22Rv1 (cell line): ENCODE results near the gene FRAS1.

Experiments used
- ZFX ChIP-seq: fragments of 450-650 bp; IDR thresholded peaks from 2 replicates; pipeline ENCODE4 v1.6.1; 2017; ENCODE audit warnings: antibody characterized with exemption, borderline replicate concordance
- TF ChIP-seq, protein P1 (sequence below): fragments of 450-650 bp; IDR thresholded peaks from 2 replicates; pipeline ENCODE4 v1.5.1; 2017; ENCODE audit warnings: mild to moderate bottlenecking

DNA sequence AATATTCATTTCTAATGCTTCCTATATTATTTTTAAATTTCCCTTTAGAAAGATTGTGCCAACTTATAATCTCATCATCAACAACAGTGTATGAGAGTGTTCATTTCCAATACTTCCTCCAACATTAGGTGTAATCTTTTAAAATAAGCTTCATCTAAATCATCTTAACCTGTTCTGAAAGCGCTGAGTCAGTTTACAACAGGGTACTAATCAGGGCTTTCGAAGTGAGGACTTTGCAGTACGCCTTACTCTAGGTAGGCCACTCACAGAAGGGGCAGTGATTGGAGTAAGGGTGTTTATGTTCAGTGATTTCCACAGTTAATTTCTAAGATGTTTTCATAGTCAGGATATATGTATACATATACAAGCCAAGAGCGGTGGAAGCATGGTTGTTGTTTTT is 87.9 kb downstream of the FRAS1 start:
- TF ChIP-seq, protein P1, sequence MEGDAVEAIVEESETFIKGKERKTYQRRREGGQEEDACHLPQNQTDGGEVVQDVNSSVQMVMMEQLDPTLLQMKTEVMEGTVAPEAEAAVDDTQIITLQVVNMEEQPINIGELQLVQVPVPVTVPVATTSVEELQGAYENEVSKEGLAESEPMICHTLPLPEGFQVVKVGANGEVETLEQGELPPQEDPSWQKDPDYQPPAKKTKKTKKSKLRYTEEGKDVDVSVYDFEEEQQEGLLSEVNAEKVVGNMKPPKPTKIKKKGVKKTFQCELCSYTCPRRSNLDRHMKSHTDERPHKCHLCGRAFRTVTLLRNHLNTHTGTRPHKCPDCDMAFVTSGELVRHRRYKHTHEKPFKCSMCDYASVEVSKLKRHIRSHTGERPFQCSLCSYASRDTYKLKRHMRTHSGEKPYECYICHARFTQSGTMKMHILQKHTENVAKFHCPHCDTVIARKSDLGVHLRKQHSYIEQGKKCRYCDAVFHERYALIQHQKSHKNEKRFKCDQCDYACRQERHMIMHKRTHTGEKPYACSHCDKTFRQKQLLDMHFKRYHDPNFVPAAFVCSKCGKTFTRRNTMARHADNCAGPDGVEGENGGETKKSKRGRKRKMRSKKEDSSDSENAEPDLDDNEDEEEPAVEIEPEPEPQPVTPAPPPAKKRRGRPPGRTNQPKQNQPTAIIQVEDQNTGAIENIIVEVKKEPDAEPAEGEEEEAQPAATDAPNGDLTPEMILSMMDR = no peak
- TF ChIP-seq ZFX = no peak
